ENCODE data around the gene ERGIC3. TPM values are rescaled to one million over a fixed set of nuclear protein-coding genes. Genes with fewer than 3 reads are reported as not detected.

Gene ERGIC3
- 233 TPM for total RNA-seq (ENCODE audit: unreplicated experiment)
- long read RNA-seq, transcript ERGIC3-202 (13 exons, 1,359 nt), result major isoform, 10 of 297 reads
- long read RNA-seq, partial matches to known transcripts, result 46 of 297 reads
- long read RNA-seq, other reads (novel, unspliced or antisense), result 241 of 297 reads

- no peaks in the 10 kb centered on the region for H3K9me3 Mint-ChIP-seq (ENCODE audit: unreplicated experiment)
- H3K27me3 Mint-ChIP-seq (ENCODE audit: unreplicated experiment), result peaks cover 5% of the 10 kb centered on the region
- H3K27ac Mint-ChIP-seq (ENCODE audit: unreplicated experiment), result peak within 1 kb of the TSS; percentile 90
- peak; percentile 99 for DNase-seq
- H3K36me3 Mint-ChIP-seq (ENCODE audit: unreplicated experiment), result peaks cover 7% of the 10 kb centered on the region
- H3K4me1 Mint-ChIP-seq (ENCODE audit: low read depth, unreplicated experiment), result peaks cover 4% of the 10 kb centered on the region
- peak; percentile 39 for TF ChIP-seq CTCF (IDR thresholded peaks at IDR 0.05; ENCODE audit: partially characterized antibody, unreplicated experiment)
- H3K4me3 Mint-ChIP-seq (ENCODE audit: unreplicated experiment), result peak within 1 kb of the TSS; percentile 92
Measured at GRCh38 chr20:35541783-35542662, at the start of gene ERGIC3. ERGIC3 (plus strand) TSS chr20:35542078; CDS start chr20:35542098, 20 bp downstream.

GRCh38 chr20:35492352-35492751 lies 49.5 kb upstream of the ERGIC3 start:
- H3K36me3 Mint-ChIP-seq (ENCODE audit: unreplicated experiment), result peaks cover 7% of the 10 kb centered on the region
- peaks cover under 1% of the 10 kb centered on the region for H3K4me1 Mint-ChIP-seq (ENCODE audit: low read depth, unreplicated experiment)
- DNase-seq, result no peak
- H3K9me3 Mint-ChIP-seq (ENCODE audit: unreplicated experiment), result no peaks in the 10 kb centered on the region
- TF ChIP-seq CTCF (IDR thresholded peaks at IDR 0.05; ENCODE audit: partially characterized antibody, unreplicated experiment), result no peak
- H3K27me3 Mint-ChIP-seq (ENCODE audit: unreplicated experiment), result peaks cover 1% of the 10 kb centered on the region
- H3K27ac Mint-ChIP-seq (ENCODE audit: unreplicated experiment), result no peak overlapping the region
- no peak overlapping the region for H3K4me3 Mint-ChIP-seq (ENCODE audit: unreplicated experiment)

- H3K4me1 Mint-ChIP-seq (ENCODE audit: low read depth, unreplicated experiment), result peaks cover 5% of the 10 kb centered on the region
- no peaks in the 10 kb centered on the region for H3K9me3 Mint-ChIP-seq (ENCODE audit: unreplicated experiment)
- H3K27me3 Mint-ChIP-seq (ENCODE audit: unreplicated experiment), result peaks cover 1% of the 10 kb centered on the region
- DNase-seq, result no peak
- peak overlapping the region; percentile 56 for H3K27ac Mint-ChIP-seq (ENCODE audit: unreplicated experiment)
- no peak for TF ChIP-seq CTCF (IDR thresholded peaks at IDR 0.05; ENCODE audit: partially characterized antibody, unreplicated experiment)
- H3K4me3 Mint-ChIP-seq (ENCODE audit: unreplicated experiment), result no peak overlapping the region
- H3K36me3 Mint-ChIP-seq (ENCODE audit: unreplicated experiment), result peaks cover 16% of the 10 kb centered on the region
Measured at GRCh38 chr20:35496481-35496880, 45.4 kb upstream of the ERGIC3 start.

- no peak for DNase-seq
- Mint-ChIP-seq H3K4me3 (ENCODE audit: unreplicated experiment) (no peak overlapping the region), H3K9me3 (ENCODE audit: unreplicated experiment) (no peaks in the 10 kb centered on the region), H3K36me3 (ENCODE audit: unreplicated experiment) (peaks cover 19% of the 10 kb centered on the region), H3K27ac (ENCODE audit: unreplicated experiment) (peak overlapping the region; percentile 67), H3K4me1 (ENCODE audit: low read depth, unreplicated experiment) (peaks cover 5% of the 10 kb centered on the region), H3K27me3 (ENCODE audit: unreplicated experiment) (peaks cover under 1% of the 10 kb centered on the region)
- TF ChIP-seq CTCF (IDR thresholded peaks at IDR 0.05; ENCODE audit: partially characterized antibody, unreplicated experiment), result no peak
Measured at GRCh38 chr20:35497320-35497719, 44.6 kb upstream of the ERGIC3 start.

- H3K36me3 Mint-ChIP-seq (ENCODE audit: unreplicated experiment), result peaks cover 23% of the 10 kb centered on the region
- peaks cover 5% of the 10 kb centered on the region for H3K9me3 Mint-ChIP-seq (ENCODE audit: unreplicated experiment)
- peaks cover 5% of the 10 kb centered on the region for H3K4me1 Mint-ChIP-seq (ENCODE audit: low read depth, unreplicated experiment)
- DNase-seq, result peak; percentile 39
- no peak overlapping the region for H3K4me3 Mint-ChIP-seq (ENCODE audit: unreplicated experiment)
- H3K27me3 Mint-ChIP-seq (ENCODE audit: unreplicated experiment), result peaks cover under 1% of the 10 kb centered on the region
- no peak for TF ChIP-seq CTCF (IDR thresholded peaks at IDR 0.05; ENCODE audit: partially characterized antibody, unreplicated experiment)
- H3K27ac Mint-ChIP-seq (ENCODE audit: unreplicated experiment), result peak overlapping the region; percentile 67
Measured at GRCh38 chr20:35497780-35498189, 44.1 kb upstream of the ERGIC3 start.
